Mesodermal cell (in vitro differentiated cells): ENCODE results near the gene DHX29.
"Not testable (repeated sequence)": the region's sequence is repeated elsewhere in the genome, so short reads cannot be mapped to it uniquely, and the experiment has no call there.

Experiments
- H3K27ac ChIP-seq: 2 replicates; pipeline ENCODE4 v1.7.0; 2013; ENCODE audit warnings: mild to moderate bottlenecking, low read depth, low read length, moderate library complexity; ENCODE audit not compliant: severe bottlenecking
- H3K36me3 ChIP-seq: 2 replicates; pipeline ENCODE4 v1.7.1; 2013; ENCODE audit warnings: mild to moderate bottlenecking, low read length, moderate library complexity; ENCODE audit not compliant: control insufficient read depth, insufficient read depth
- H3K4me1 ChIP-seq: one replicate; pipeline ENCODE4 v1.7.1; 2013; ENCODE audit warnings: mild to moderate bottlenecking, low read length; ENCODE audit not compliant: insufficient read depth, control insufficient read depth, poor library complexity, severe bottlenecking
- H3K4me3 ChIP-seq: 2 replicates; pipeline ENCODE4 v1.7.0; 2013; ENCODE audit warnings: low read length, control low read depth, mild to moderate bottlenecking; ENCODE audit not compliant: insufficient read depth, poor library complexity, severe bottlenecking; ENCODE audit errors: extremely low read depth
- H3K9me3 ChIP-seq: 2 replicates; pipeline ENCODE4 v1.7.1; 2013; ENCODE audit warnings: mild to moderate bottlenecking, low read length, moderate library complexity; ENCODE audit not compliant: control insufficient read depth
- WGBS, 2 experiments: methylation state at CpG; one replicate each; pipeline ENCODE4 v1.1.5; 2013; ENCODE audit warnings: missing lambda C conversion rate in 2 of 2; ENCODE audit not compliant: insufficient coverage in 2 of 2; 5-methylcytosine and 5-hydroxymethylcytosine counted together

The DHX29 gene

GRCh38 chr5:55333811-55334210 is 26.3 kb upstream of the DHX29 start:
- Histone ChIP-seq H3K4me1 (no peaks in the 10 kb centered on the region), H3K4me3 (no peak overlapping the region), H3K27ac (no peak overlapping the region), H3K9me3 (no peaks in the 10 kb centered on the region), H3K36me3 (peaks cover 32% of the 10 kb centered on the region)
- 100% methylated on average over 1 of the region's 2 CpGs for WGBS, 2 experiments

GRCh38 chr5:55333017-55333416 is 25.5 kb upstream of the DHX29 start:
- no peak overlapping the region for H3K27ac ChIP-seq
- no peak overlapping the region for H3K4me3 ChIP-seq
- H3K4me1 ChIP-seq, result no peaks in the 10 kb centered on the region
- H3K9me3 ChIP-seq, result no peaks in the 10 kb centered on the region
- peaks cover 36% of the 10 kb centered on the region for H3K36me3 ChIP-seq
- no CpG with 5 or more reads among the region's 1 CpG for WGBS, 2 experiments

GRCh38 chr5:55331321-55331720 is 23.8 kb upstream of the DHX29 start:
- no peak overlapping the region for H3K27ac ChIP-seq
- peaks cover 44% of the 10 kb centered on the region for H3K36me3 ChIP-seq
- no peaks in the 10 kb centered on the region for H3K9me3 ChIP-seq
- H3K4me3 ChIP-seq, result no peak overlapping the region
- 100% methylated on average over 1 to 2 of the region's 3 CpGs for WGBS, 2 experiments
- H3K4me1 ChIP-seq, result no peaks in the 10 kb centered on the region

DNA sequence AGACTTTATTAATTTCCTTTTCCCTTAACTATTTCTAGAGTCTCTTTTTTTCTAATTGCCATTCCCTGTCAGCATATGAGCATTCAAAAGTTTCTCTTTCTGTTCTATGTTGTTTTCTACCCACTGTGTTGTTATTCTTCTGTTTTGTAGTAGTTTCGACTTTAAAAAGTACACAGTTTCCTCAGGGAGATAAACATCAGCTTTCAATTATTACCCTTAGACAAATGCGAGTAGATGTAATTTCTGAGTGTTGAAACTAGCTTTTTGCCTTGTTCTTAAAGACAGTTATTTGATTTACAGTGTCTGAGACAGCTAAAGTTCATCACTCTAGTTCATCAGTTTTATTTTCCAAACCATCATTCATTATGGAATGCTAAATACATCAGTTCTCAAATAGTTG is 19.8 kb upstream of the DHX29 start:
- Histone ChIP-seq H3K4me3 (no peak overlapping the region), H3K4me1 (no peaks in the 10 kb centered on the region), H3K36me3 (peaks cover 52% of the 10 kb centered on the region), H3K9me3 (no peaks in the 10 kb centered on the region), H3K27ac (no peak overlapping the region)
- no CpG with 5 or more reads among the region's 2 CpGs for WGBS, 2 experiments

DNA sequence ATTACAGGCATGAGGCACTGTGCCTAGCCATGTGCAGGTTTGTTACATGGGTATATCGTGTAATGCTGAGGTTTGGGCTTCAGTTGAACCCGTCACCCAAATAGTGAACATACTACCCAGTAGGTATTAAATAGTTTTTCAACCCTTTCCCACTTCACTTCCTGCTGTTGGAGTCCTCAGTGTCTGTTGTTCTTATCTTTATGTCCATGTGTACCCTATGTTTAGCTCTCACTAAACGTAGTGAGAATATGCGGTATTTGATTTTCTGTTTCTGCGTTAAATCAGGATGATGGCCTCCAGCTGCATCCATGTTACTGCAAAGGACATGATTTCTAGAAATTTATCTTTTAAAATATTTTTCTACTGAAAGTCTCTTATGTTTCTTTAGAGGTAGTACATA is 18.1 kb upstream of the DHX29 start:
- WGBS, 2 experiments, result 100% methylated on average over 3 of the region's 5 CpGs; no CpG with 5 or more reads in 1 of the 2 experiments
- H3K27ac ChIP-seq, result no peak overlapping the region
- no peaks in the 10 kb centered on the region for H3K4me1 ChIP-seq
- H3K4me3 ChIP-seq, result no peak overlapping the region
- H3K36me3 ChIP-seq, result peaks cover 43% of the 10 kb centered on the region
- H3K9me3 ChIP-seq, result no peaks in the 10 kb centered on the region

DNA sequence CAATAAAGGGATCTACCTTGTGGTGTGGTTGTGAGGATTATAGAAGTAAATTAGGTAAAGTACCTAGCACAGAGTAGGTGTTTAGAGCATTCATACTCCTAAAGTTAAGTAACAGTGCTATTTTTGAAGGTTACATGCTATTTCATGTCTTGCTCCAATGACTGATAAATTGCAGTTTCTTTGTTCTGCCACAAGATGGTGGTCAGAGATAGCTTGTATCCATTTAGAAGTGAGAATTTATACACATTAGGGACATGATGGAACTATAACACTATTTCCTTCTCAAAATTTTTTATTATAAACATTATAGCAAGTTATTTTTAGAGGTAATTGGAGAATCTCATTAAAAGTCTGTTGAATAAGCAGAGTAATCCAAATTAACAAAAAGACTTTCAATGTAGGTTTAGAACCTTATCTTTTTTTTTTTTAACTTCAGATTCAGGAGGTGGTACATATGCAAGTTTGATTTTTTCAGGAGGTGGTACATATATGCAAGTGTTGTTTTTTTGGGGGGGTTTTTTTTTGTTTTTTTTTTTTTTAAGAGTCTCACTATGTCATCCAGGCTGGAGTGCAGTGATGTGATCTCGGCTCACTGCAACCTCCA is 17.4 kb upstream of the DHX29 start:
- Histone ChIP-seq H3K9me3 (no peaks in the 10 kb centered on the region), H3K27ac (no peak overlapping the region), H3K36me3 (peaks cover 43% of the 10 kb centered on the region), H3K4me1 (no peaks in the 10 kb centered on the region), H3K4me3 (no peak overlapping the region)
- WGBS, 2 experiments, result 100% methylated on average over 1 of the region's 1 CpG

- Histone ChIP-seq H3K9me3 (no peaks in the 10 kb centered on the region), H3K27ac (no peak overlapping the region), H3K36me3 (peaks cover 38% of the 10 kb centered on the region), H3K4me1 (no peaks in the 10 kb centered on the region), H3K4me3 (no peak overlapping the region)
Observed at GRCh38 chr5:55324006-55324405, 16.5 kb upstream of the DHX29 start.

DNA sequence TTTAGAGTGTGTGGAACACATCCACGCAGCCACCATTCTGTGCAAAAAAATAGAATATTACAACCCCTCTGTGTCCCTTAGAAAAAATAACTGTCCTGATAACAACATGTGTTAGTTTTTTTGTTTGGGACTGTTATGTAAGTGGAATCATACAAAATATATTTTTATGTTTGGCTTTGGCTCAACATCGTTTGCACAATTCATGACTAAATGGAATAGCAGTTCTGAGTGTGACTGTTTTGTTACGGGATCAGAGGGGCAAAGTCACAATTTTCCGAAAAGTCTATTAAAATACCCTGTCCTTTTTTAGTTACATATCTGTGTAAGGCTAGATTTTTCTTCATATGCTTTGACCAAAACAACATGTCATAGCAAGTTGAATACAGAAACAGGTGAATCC is 13.1 kb upstream of the DHX29 start:
- 100% methylated on average over 1 of the region's 4 CpGs; no CpG with 5 or more reads in 1 of the 2 experiments for WGBS, 2 experiments
- no peak overlapping the region for H3K4me3 ChIP-seq
- no peak overlapping the region for H3K27ac ChIP-seq
- peaks cover 34% of the 10 kb centered on the region for H3K36me3 ChIP-seq
- H3K4me1 ChIP-seq, result no peaks in the 10 kb centered on the region
- no peaks in the 10 kb centered on the region for H3K9me3 ChIP-seq

DNA sequence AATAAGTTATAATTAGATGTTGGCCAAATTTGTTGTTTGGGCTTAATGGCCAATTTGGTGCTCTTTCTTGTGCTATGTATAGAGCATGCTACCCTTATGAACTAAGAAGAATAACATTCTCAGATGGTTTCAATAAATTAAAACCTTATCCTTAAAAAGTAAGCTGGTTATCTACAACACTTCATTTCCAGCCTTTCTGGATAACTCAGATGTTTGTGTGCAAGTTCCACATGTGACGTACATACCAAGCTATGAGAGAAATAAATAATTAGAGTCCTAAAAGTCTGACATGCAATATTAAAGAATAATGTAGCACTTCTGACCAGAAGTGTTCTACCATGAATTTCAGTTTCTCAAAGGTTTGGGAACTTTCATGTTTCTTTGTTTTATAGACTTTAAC is 12.0 kb upstream of the DHX29 start:
- H3K9me3 ChIP-seq, result no peaks in the 10 kb centered on the region
- H3K4me1 ChIP-seq, result no peaks in the 10 kb centered on the region
- H3K36me3 ChIP-seq, result peaks cover 34% of the 10 kb centered on the region
- WGBS, 2 experiments, result no CpG with 5 or more reads among the region's 1 CpG
- no peak overlapping the region for H3K4me3 ChIP-seq
- no peak overlapping the region for H3K27ac ChIP-seq

GRCh38 chr5:55318237-55318636 is 10.7 kb upstream of the DHX29 start:
- not testable (repeated sequence) for H3K27ac ChIP-seq, H3K4me3 ChIP-seq, H3K9me3 ChIP-seq, H3K4me1 ChIP-seq
- 100% methylated on average over 2 to 3 of the region's 4 CpGs for WGBS, 2 experiments
- peaks cover 32% of the 10 kb centered on the region for H3K36me3 ChIP-seq

GRCh38 chr5:55316837-55317236 is 9.3 kb upstream of the DHX29 start:
- Histone ChIP-seq H3K4me1 (no peaks in the 10 kb centered on the region), H3K27ac (no peak overlapping the region), H3K36me3 (peaks cover 29% of the 10 kb centered on the region), H3K4me3 (no peak overlapping the region), H3K9me3 (no peaks in the 10 kb centered on the region)
